Ishikawa (cell line): ENCODE measurements around the gene DLX6.

Experiments used
- CEBPB ChIP-seq: IDR thresholded peaks from 2 replicates; pipeline ENCODE4 v1.6.1; 2012
- CREB1 ChIP-seq: IDR thresholded peaks from 2 replicates; pipeline ENCODE4 v1.6.1; 2012; ENCODE audit warnings: low read depth
- EGR1 ChIP-seq: IDR thresholded peaks from 2 replicates; pipeline ENCODE4 v1.6.1; 2012
- EP300 ChIP-seq: IDR thresholded peaks from 2 replicates; pipeline ENCODE4 v1.6.1; 2012; ENCODE audit warnings: borderline replicate concordance
- FOXM1 ChIP-seq: IDR thresholded peaks from 2 replicates; pipeline ENCODE4 v1.6.1; 2012; ENCODE audit warnings: low read depth, borderline replicate concordance
- MAX ChIP-seq: IDR thresholded peaks from 2 replicates; pipeline ENCODE4 v1.6.1; 2012
- NFIC ChIP-seq: IDR thresholded peaks from 2 replicates; pipeline ENCODE4 v1.6.1; 2012
- RAD21 ChIP-seq: IDR thresholded peaks from 2 replicates; pipeline ENCODE4 v1.6.1; 2012; ENCODE audit warnings: low read depth
- REST ChIP-seq: IDR thresholded peaks from 2 replicates; pipeline ENCODE4 v1.6.1; 2012; ENCODE audit warnings: low read depth, mild to moderate bottlenecking
- TAF1 ChIP-seq: IDR thresholded peaks from 2 replicates; pipeline ENCODE4 v1.6.1; 2012; ENCODE audit warnings: low read depth, mild to moderate bottlenecking
- TCF12 ChIP-seq: IDR thresholded peaks from 2 replicates; pipeline ENCODE4 v1.6.1; 2012; ENCODE audit warnings: low read depth
- TEAD4 ChIP-seq: IDR thresholded peaks from 2 replicates; pipeline ENCODE4 v1.6.1; 2012
- USF1 ChIP-seq: IDR thresholded peaks from 2 replicates; pipeline ENCODE4 v1.6.1; 2012
- YY1 ChIP-seq: IDR thresholded peaks from 2 replicates; pipeline ENCODE4 v1.6.1; 2012; ENCODE audit warnings: low read depth
- ZBTB7A ChIP-seq: IDR thresholded peaks from 2 replicates; pipeline ENCODE4 v1.6.1; 2012; ENCODE audit warnings: low read depth

The DLX6 gene

DNA sequence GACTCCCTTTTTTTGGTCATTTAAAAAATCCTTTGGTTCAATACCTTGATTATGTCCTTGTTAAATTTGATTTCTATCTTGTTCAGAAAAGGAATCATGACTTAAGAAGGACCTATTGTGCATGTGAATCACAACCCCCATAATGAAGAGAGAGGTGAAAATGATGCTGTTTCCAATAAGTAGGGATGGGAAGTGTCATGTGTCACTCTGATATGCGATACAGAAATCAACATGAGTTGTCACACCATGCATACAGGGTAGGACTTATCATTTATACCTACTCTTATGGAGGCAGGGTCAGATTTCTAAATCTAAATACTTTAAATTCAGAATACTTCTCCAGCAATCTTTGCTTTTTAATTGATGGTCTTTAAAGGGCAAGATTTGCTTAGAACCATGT, 19.4 kb upstream of the DLX6 start:
- TF ChIP-seq FOXM1 (no peak), CREB1 (no peak), CEBPB (no peak)

DNA sequence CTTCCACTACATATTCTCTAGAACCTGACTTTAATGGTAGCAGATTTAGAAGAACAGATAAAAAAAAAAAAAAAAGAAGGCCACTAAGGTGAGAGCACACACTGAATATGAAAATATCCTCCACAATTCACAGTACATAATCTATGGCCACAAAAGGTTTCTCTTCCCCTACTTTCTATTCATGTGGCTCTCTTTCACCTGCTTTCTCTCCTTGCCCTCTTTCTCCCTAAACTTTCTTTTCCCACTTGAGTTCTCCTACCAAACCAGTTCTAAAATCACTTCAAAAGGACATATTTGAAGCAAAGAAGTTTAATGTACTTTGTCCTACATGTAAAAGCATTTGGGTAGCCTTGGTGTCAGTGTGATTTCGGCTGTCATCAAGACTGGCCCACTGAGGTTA, 18.5 kb upstream of the DLX6 start:
- TF ChIP-seq TAF1: no peak
- no peak for TF ChIP-seq EP300
- TF ChIP-seq ZBTB7A: no peak
- TF ChIP-seq TCF12: no peak
- TF ChIP-seq YY1: no peak
- TF ChIP-seq FOXM1: no peak
- no peak for TF ChIP-seq TEAD4
- no peak for TF ChIP-seq NFIC
- TF ChIP-seq REST: no peak
- no peak for TF ChIP-seq RAD21
- TF ChIP-seq EGR1: no peak

GRCh38 chr7:96987719-96988118, 17.6 kb upstream of the DLX6 start:
- TF ChIP-seq TEAD4: no peak
- no peak for TF ChIP-seq ZBTB7A
- TF ChIP-seq FOXM1: no peak
- no peak for TF ChIP-seq CEBPB
- no peak for TF ChIP-seq TCF12
- TF ChIP-seq USF1: no peak
- TF ChIP-seq EP300: no peak
- no peak for TF ChIP-seq REST

DNA sequence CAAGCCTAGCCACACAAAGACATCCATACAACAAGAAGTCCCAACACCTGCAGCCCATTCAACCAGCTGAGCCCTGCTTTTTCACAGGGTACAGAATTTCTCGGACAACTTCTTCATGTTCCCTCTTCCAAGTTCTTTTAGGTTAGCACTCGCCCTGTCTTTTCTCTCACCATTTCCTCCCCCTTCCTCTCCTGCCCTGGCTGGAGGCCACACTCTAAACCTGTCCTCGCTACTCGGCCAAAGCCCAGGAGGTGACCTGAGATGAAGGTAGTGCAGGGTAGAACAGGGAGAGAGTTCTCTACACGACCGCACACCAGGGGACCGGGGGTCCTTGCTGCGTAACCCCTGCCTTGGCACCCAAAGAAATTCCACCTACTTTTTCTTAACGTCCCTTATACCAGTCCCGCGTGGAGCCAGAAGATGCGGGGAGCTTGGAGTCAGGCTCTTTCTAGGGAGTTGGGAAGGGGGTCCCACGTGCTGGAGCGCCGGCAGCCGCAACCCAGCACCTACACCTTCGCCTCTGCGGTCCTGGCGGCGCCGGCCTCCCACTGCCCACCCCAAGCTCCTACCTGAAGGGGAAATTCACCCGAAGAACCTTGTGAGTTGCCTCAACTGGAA, 16.0 kb upstream of the DLX6 start:
- TF ChIP-seq USF1 (no peak), EGR1 (no peak), EP300 (no peak), MAX (no peak), FOXM1 (no peak), TCF12 (no peak), NFIC (no peak), ZBTB7A (no peak), TEAD4 (no peak), YY1 (no peak), REST (no peak), CEBPB (no peak), CREB1 (no peak)

- TF ChIP-seq MAX: no peak
- TF ChIP-seq TCF12: no peak
- no peak for TF ChIP-seq REST
- no peak for TF ChIP-seq ZBTB7A
- TF ChIP-seq EGR1: no peak
- no peak for TF ChIP-seq TEAD4
- TF ChIP-seq YY1: no peak
- no peak for TF ChIP-seq CEBPB
- TF ChIP-seq CREB1: no peak
Measured at GRCh38 chr7:96989859-96990317, 15.5 kb upstream of the DLX6 start.
